Esophagus muscularis mucosa (tissue), 4 donors: ENCODE data around the gene SNCB. TPM values are rescaled to one million over a fixed set of nuclear protein-coding genes. Genes with fewer than 3 reads are reported as not detected.
"Not testable (repeated sequence)": the region's sequence is repeated elsewhere in the genome, so short reads cannot be mapped to it uniquely, and the experiment has no call there.

ENCODE experiments used
- DNase-seq: peaks from one replicate; pipeline ENCODE4 v3.0.0-alpha.2; 2017; ENCODE audit errors: extremely low spot score
- H3K27ac ChIP-seq, 4 donors: fragments of 200-600 bp; sonication (generic); replicated peaks in 1 of 4; 1 replicate in 3 of 4; 2 replicates in 1 of 4; pipeline ENCODE4 v1.5.1; 2016 to 2019; ENCODE audit warnings: mild to moderate bottlenecking in 1 of 4
- H3K27me3 ChIP-seq, 4 donors: fragments of 200-600 bp; sonication (generic); one replicate each; pipeline versions ENCODE4 v1.5.1 to v1.6.0; 2016 to 2019
- H3K36me3 ChIP-seq, 4 donors: fragments of 200-600 bp; sonication (generic); one replicate each; pipeline ENCODE4 v1.5.1; 2016 to 2019
- H3K4me1 ChIP-seq, 4 donors: fragments of 200-600 bp; sonication (generic); one replicate each; pipeline ENCODE4 v1.5.1; 2016 to 2019
- H3K4me3 ChIP-seq, 4 donors: fragments of 200-600 bp; sonication (generic); 1 replicate in 2 of 4; 2 replicates in 2 of 4; pipeline ENCODE4 v1.5.1; 2016 to 2019; ENCODE audit warnings: mild to moderate bottlenecking in 4 of 4, moderate library complexity in 1 of 4
- H3K9me3 ChIP-seq, 4 donors: fragments of 200-600 bp; sonication (generic); 1 replicate in 3 of 4; 2 replicates in 1 of 4; pipeline ENCODE4 v1.5.1; 2016 to 2019
- CTCF ChIP-seq, 3 experiments: fragments of 200-600 bp in 2 of 3; fragments of 450-650 bp in 1 of 3; sonication (generic) in 2 of 3; IDR thresholded peaks; one replicate each; pipeline ENCODE4 v1.5.1; 2017 to 2019; ENCODE audit warnings: antibody characterized with exemption in 3 of 3, mild to moderate bottlenecking in 2 of 3, moderate library complexity in 1 of 3
- EP300 ChIP-seq: sonication (generic); formaldehyde crosslinking; IDR thresholded peaks from one replicate; pipeline ENCODE4 v1.6.1; 2017; ENCODE audit warnings: antibody characterized with exemption
- POLR2A ChIP-seq: fragments of 450-650 bp; IDR thresholded peaks from one replicate; pipeline ENCODE4 v1.6.1; 2017; ENCODE audit warnings: antibody characterized with exemption, moderate library complexity, mild to moderate bottlenecking, low read depth
- POLR2AphosphoS5 ChIP-seq, 2 donors: sonication (generic); formaldehyde crosslinking; IDR thresholded peaks; one replicate each; pipeline ENCODE4 v1.6.1; 2017; ENCODE audit warnings: antibody characterized with exemption in 2 of 2
- WGBS: methylation state at CpG from one replicate; pipeline ENCODE4 v1.1.5; 2018; 5-methylcytosine and 5-hydroxymethylcytosine counted together
- intact Hi-C: fragments of 100-400 bp; cut with DNase I; formaldehyde crosslinking; loops from one replicate; pipeline ENCODE4 v1.15.1; 2023
- total RNA-seq, 4 donors: library from RNA; depleted of rRNA; stranded (reverse); fragments of >200 nt; gene quantifications; one replicate each; pipeline versions ENCODE4 v1.1.0 to v1.2.1, GENCODE V29; 2016

SNCB gene
- total RNA-seq, 4 donors from 2014 or later: not detected

- Histone ChIP-seq H3K4me3 (no peak overlapping the region), H3K27me3 (peaks cover 0 to 62% (median 0%) of the 10 kb centered on the region in 4 donors), H3K36me3 (no peaks in the 10 kb centered on the region), H3K27ac (no peak overlapping the region), H3K4me1 (peaks cover 4 to 17% (median 12%) of the 10 kb centered on the region in 4 donors), H3K9me3 (no peaks in the 10 kb centered on the region)
- DNase-seq: no peak
- WGBS: 85% methylated on average over 7 of the region's 8 CpGs
- TF ChIP-seq CTCF (IDR thresholded peaks at IDR 0.05) (no peak), EP300 (no peak), POLR2AphosphoS5 (IDR thresholded peaks at IDR 0.05) (no peak), POLR2A (no peak)
- intact Hi-C loops: no loop called here
These were observed 35.8 kb downstream of the SNCB start for GRCh38 chr5:176594554-176594953.

- H3K27me3 ChIP-seq: peaks cover 0 to 53% (median 0%) of the 10 kb centered on the region in 4 donors
These were observed 37.0 kb downstream of the SNCB start for GRCh38 chr5:176593273-176593869.

GRCh38 chr5:176592573-176592972 lies 37.8 kb downstream of the SNCB start:
- H3K27me3 ChIP-seq: peaks cover 0 to 46% (median 0%) of the 10 kb centered on the region in 4 donors
- no peak for TF ChIP-seq CTCF (IDR thresholded peaks at IDR 0.05)
- TF ChIP-seq POLR2AphosphoS5 (IDR thresholded peaks at IDR 0.05): no peak
- TF ChIP-seq POLR2A: no peak
- TF ChIP-seq EP300: no peak
- H3K4me3 ChIP-seq: no peak overlapping the region
- H3K9me3 ChIP-seq: no peaks in the 10 kb centered on the region
- peaks cover 4 to 15% (median 12%) of the 10 kb centered on the region in 4 donors for H3K4me1 ChIP-seq
- no peak for DNase-seq
- no peaks in the 10 kb centered on the region for H3K36me3 ChIP-seq
- intact Hi-C loops: no loop called here
- H3K27ac ChIP-seq: no peak overlapping the region
- 93% methylated on average over 3 of the region's 3 CpGs for WGBS

More at GRCh38 chr5:176593273-176593869, 37.0 kb downstream of the SNCB start:
- no peak for DNase-seq
- Histone ChIP-seq H3K4me1 (peaks cover 4 to 17% (median 12%) of the 10 kb centered on the region in 4 donors), H3K4me3 (no peak overlapping the region), H3K36me3 (no peaks in the 10 kb centered on the region), H3K27ac (no peak overlapping the region), H3K9me3 (no peaks in the 10 kb centered on the region)
- intact Hi-C loops: no loop called here
- WGBS: 85% methylated on average over 10 of the region's 12 CpGs
- no peak for TF ChIP-seq POLR2A

- intact Hi-C loops, H3K4me3 ChIP-seq, H3K36me3 ChIP-seq, DNase-seq, H3K9me3 ChIP-seq, H3K27ac ChIP-seq, H3K4me1 ChIP-seq: not testable (repeated sequence)
- 56% methylated on average over 2 of the region's 2 CpGs for WGBS
- H3K27me3 ChIP-seq: peaks cover 0 to 38% (median 0%) of the 10 kb centered on the region in 4 donors
These were observed 38.7 kb downstream of the SNCB start for GRCh38 chr5:176591667-176592066.

GRCh38 chr5:176590035-176590717 lies 40.2 kb downstream of the SNCB start:
- Histone ChIP-seq H3K27ac (no peak overlapping the region), H3K4me3 (no peak overlapping the region), H3K27me3 (peaks cover 0 to 26% (median 0%) of the 10 kb centered on the region in 4 donors), H3K36me3 (no peaks in the 10 kb centered on the region), H3K9me3 (peaks cover 0 to 15% (median 9%) of the 10 kb centered on the region in 4 donors), H3K4me1 (no peaks in the 10 kb centered on the region)
- no peak for DNase-seq
- whole genome bisulfite sequencing: 86% methylated on average over 15 of the region's 17 CpGs
- intact Hi-C loops: no loop called here
- TF ChIP-seq EP300: no peak
- TF ChIP-seq CTCF (IDR thresholded peaks at IDR 0.05): no peak
- TF ChIP-seq POLR2AphosphoS5 (IDR thresholded peaks at IDR 0.05): no peak
- TF ChIP-seq POLR2A: no peak
